Trophoblast cell (in vitro differentiated cells and primary cell): Measurements from ENCODE around the gene INO80.

Experiments used
- DNase-seq, 2 donors: peaks; one replicate each; pipeline ENCODE4 v3.0.0-alpha.2; 2016
- H2AFZ ChIP-seq: 2 replicates; pipeline ENCODE4 v1.6.1; 2013; ENCODE audit warnings: low read length, moderate library complexity, mild to moderate bottlenecking; ENCODE audit not compliant: insufficient read depth, poor library complexity
- H2AK5ac ChIP-seq: 2 replicates; pipeline ENCODE4 v1.6.1; 2013; ENCODE audit warnings: mild to moderate bottlenecking, low read length
- H2BK120ac ChIP-seq: 2 replicates; pipeline ENCODE4 v1.6.1; 2013; ENCODE audit warnings: low read length, mild to moderate bottlenecking, moderate library complexity; ENCODE audit not compliant: insufficient read depth, poor library complexity
- H2BK12ac ChIP-seq: 2 replicates; pipeline ENCODE4 v1.6.1; 2013; ENCODE audit warnings: mild to moderate bottlenecking, low read length, moderate library complexity
- H2BK5ac ChIP-seq: 2 replicates; pipeline ENCODE4 v1.6.1; 2013; ENCODE audit warnings: low read length, low read depth, moderate library complexity, mild to moderate bottlenecking; ENCODE audit not compliant: poor library complexity
- H3K14ac ChIP-seq: 2 replicates; pipeline ENCODE4 v1.6.1; 2013; ENCODE audit warnings: mild to moderate bottlenecking, low read length
- H3K18ac ChIP-seq: 2 replicates; pipeline ENCODE4 v1.6.1; 2013; ENCODE audit warnings: mild to moderate bottlenecking, low read length
- H3K23ac ChIP-seq: 2 replicates; pipeline ENCODE4 v1.6.1; 2013; ENCODE audit warnings: low read length
- H3K27ac ChIP-seq: 2 replicates; pipeline ENCODE4 v1.5.1; 2013; ENCODE audit warnings: low read depth, mild to moderate bottlenecking, inconsistent platforms, low read length, moderate library complexity
- H3K27me3 ChIP-seq: 2 replicates; pipeline ENCODE4 v1.6.1; 2013; ENCODE audit warnings: inconsistent platforms, mild to moderate bottlenecking, low read length, moderate library complexity; ENCODE audit not compliant: insufficient read depth
- H3K36me3 ChIP-seq, 2 experiments: 1 replicate in 1 of 2; 2 replicates in 1 of 2; pipeline ENCODE4 v1.6.1; 2013; ENCODE audit warnings: low read length in 2 of 2, mild to moderate bottlenecking in 2 of 2, moderate library complexity in 1 of 2; ENCODE audit not compliant: insufficient read depth in 2 of 2, control insufficient read depth in 1 of 2
- H3K4ac ChIP-seq: 2 replicates; pipeline ENCODE4 v1.6.1; 2013; ENCODE audit warnings: low read depth, mild to moderate bottlenecking, low read length, moderate library complexity
- H3K4me1 ChIP-seq, 2 experiments: 1 replicate in 1 of 2; 2 replicates in 1 of 2; pipeline ENCODE4 v1.6.1; 2013; ENCODE audit warnings: low read length in 2 of 2, mild to moderate bottlenecking in 2 of 2, moderate library complexity in 1 of 2; ENCODE audit not compliant: insufficient read depth in 2 of 2, control insufficient read depth in 1 of 2
- H3K4me2 ChIP-seq: 2 replicates; pipeline ENCODE4 v1.6.1; 2013; ENCODE audit warnings: inconsistent platforms, mild to moderate bottlenecking, low read length, moderate library complexity
- H3K4me3 ChIP-seq: 2 replicates; pipeline ENCODE4 v1.5.1; 2013; ENCODE audit warnings: mild to moderate bottlenecking, low read depth, low read length, inconsistent platforms
- H3K79me1 ChIP-seq: one replicate; pipeline ENCODE4 v1.6.1; 2013; ENCODE audit warnings: low read length
- H3K79me2 ChIP-seq: 2 replicates; pipeline ENCODE4 v1.6.1; 2013; ENCODE audit warnings: low read length, mild to moderate bottlenecking; ENCODE audit not compliant: control insufficient read depth, insufficient read depth, poor library complexity
- H3K9ac ChIP-seq: 2 replicates; pipeline ENCODE4 v1.6.1; 2013; ENCODE audit warnings: mild to moderate bottlenecking, low read length
- H3K9me3 ChIP-seq: 2 replicates; pipeline ENCODE4 v1.6.1; 2013; ENCODE audit warnings: low read depth, mild to moderate bottlenecking, control low read depth, inconsistent platforms, low read length; ENCODE audit not compliant: insufficient read depth
- H4K12ac ChIP-seq: 2 replicates; pipeline ENCODE4 v1.6.1; 2013; ENCODE audit warnings: low read depth, mild to moderate bottlenecking, low read length, moderate library complexity
- H4K8ac ChIP-seq: 2 replicates; pipeline ENCODE4 v1.6.1; 2013; ENCODE audit warnings: low read depth, mild to moderate bottlenecking, low read length, moderate library complexity
- H4K91ac ChIP-seq: one replicate; pipeline ENCODE4 v1.6.1; 2013; ENCODE audit warnings: low read depth, mild to moderate bottlenecking, low read length, moderate library complexity
- WGBS: extraction: QIAGEN DNeasy Blood & Tissue Kit; methylation state at CpG from one replicate; pipeline ENCODE4 v1.1.7; 2013; ENCODE audit warnings: missing lambda C conversion rate; ENCODE audit not compliant: insufficient read length, insufficient coverage; ENCODE audit errors: extremely low coverage; 5-methylcytosine and 5-hydroxymethylcytosine counted together

INO80 gene

DNA sequence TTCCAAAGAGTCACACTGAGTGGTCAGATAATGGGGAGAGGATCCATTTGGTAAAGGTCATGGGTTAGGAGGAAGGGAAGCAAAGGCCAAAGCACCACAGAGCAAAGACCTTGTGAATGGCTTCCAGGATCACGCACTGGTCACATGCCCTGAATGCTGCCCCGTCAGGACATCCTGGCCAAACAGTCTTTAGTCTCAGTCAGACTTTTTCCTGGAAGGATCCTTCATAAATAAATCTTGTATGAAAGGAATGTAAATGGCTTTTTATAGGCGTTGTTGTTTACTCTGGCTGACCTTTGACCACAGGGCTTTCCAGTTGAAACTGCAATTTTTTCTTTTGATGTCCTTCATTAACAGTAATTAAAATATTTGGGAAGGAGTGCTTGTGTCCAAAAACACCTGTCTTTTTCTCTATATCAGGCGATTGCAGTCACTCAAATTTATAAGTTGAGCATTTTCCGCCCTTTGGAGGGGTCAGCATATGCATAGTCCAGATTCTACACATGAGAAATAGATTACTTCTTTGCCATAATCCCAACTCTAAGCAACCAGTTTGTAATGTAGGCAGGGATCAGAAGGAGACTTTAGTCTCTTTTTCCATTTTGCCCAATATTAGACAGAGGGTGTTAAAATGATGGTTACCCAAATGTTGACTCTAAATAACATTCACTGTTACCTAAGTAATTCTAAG, 114.4 kb downstream of the INO80 start:
- Histone ChIP-seq H4K91ac (no peak overlapping the region), H3K23ac (no peak overlapping the region), H4K8ac (no peak overlapping the region), H3K4me3 (no peak overlapping the region), H3K9me3 (peaks cover 1% of the 10 kb centered on the region), H3K79me1 (no peaks in the 10 kb centered on the region), H3K4me1 (no peaks in the 10 kb centered on the region), H3K79me2 (no peaks in the 10 kb centered on the region), H3K4ac (no peak overlapping the region), H2AFZ (no peak overlapping the region), H2BK12ac (no peak overlapping the region), H2BK5ac (no peak overlapping the region), H4K12ac (no peak overlapping the region), H3K4me2 (no peak overlapping the region), H2BK120ac (no peak overlapping the region), H3K27ac (no peak overlapping the region), H3K9ac (no peak overlapping the region), H3K18ac (no peak overlapping the region), H3K27me3 (no peaks in the 10 kb centered on the region), H3K14ac (no peak overlapping the region), H2AK5ac (no peak overlapping the region), H3K36me3 (peaks cover 8 to 16% of the 10 kb centered on the region in 2 experiments)
- WGBS = no CpG with 5 or more reads among the region's 5 CpGs
- DNase-seq = no peak

GRCh38 chr15:40999190-40999589, 116.9 kb downstream of the INO80 start:
- peak in 1 of 2 donors; percentile 84 for DNase-seq
- Histone ChIP-seq H3K14ac (no peak overlapping the region), H3K23ac (no peak overlapping the region), H4K8ac (no peak overlapping the region), H3K79me2 (no peaks in the 10 kb centered on the region), H3K9me3 (peaks cover 1% of the 10 kb centered on the region), H2BK120ac (no peak overlapping the region), H3K4me3 (no peak overlapping the region), H2AK5ac (no peak overlapping the region), H3K79me1 (no peaks in the 10 kb centered on the region), H3K9ac (no peak overlapping the region), H2BK5ac (no peak overlapping the region), H3K4ac (no peak overlapping the region), H3K18ac (no peak overlapping the region), H3K27me3 (no peaks in the 10 kb centered on the region), H3K27ac (no peak overlapping the region), H3K36me3 (peaks cover 12% of the 10 kb centered on the region in 2 experiments), H3K4me2 (no peak overlapping the region), H2BK12ac (no peak overlapping the region), H4K91ac (no peak overlapping the region), H2AFZ (no peak overlapping the region), H3K4me1 (no peaks in the 10 kb centered on the region), H4K12ac (no peak overlapping the region)
- no CpG with 5 or more reads among the region's 4 CpGs for WGBS

GRCh38 chr15:40995656-40996055, 120.4 kb downstream of the INO80 start:
- no peaks in the 10 kb centered on the region for H3K27me3 ChIP-seq
- no peaks in the 10 kb centered on the region for H3K79me2 ChIP-seq
- DNase-seq = peak; percentile 97 to 98
- H3K4me1 ChIP-seq = no peaks in the 10 kb centered on the region
- no peak overlapping the region for H3K18ac ChIP-seq
- H3K4ac ChIP-seq = no peak overlapping the region
- H4K8ac ChIP-seq = no peak overlapping the region
- no peak overlapping the region for H2BK5ac ChIP-seq
- H2AFZ ChIP-seq = no peak overlapping the region
- H3K23ac ChIP-seq = no peak overlapping the region
- H3K4me2 ChIP-seq = no peak overlapping the region
- H3K79me1 ChIP-seq = no peaks in the 10 kb centered on the region
- H3K27ac ChIP-seq = no peak overlapping the region
- H4K91ac ChIP-seq = no peak overlapping the region
- WGBS = no CpG with 5 or more reads among the region's 3 CpGs
- peaks cover 1% of the 10 kb centered on the region for H3K9me3 ChIP-seq
- no peak overlapping the region for H3K9ac ChIP-seq
- no peak overlapping the region for H3K14ac ChIP-seq
- no peak overlapping the region for H2BK12ac ChIP-seq
- no peak overlapping the region for H2AK5ac ChIP-seq
- H2BK120ac ChIP-seq = no peak overlapping the region
- peaks cover 12 to 15% of the 10 kb centered on the region in 2 experiments for H3K36me3 ChIP-seq
- H3K4me3 ChIP-seq = no peak overlapping the region
- H4K12ac ChIP-seq = no peak overlapping the region

DNA sequence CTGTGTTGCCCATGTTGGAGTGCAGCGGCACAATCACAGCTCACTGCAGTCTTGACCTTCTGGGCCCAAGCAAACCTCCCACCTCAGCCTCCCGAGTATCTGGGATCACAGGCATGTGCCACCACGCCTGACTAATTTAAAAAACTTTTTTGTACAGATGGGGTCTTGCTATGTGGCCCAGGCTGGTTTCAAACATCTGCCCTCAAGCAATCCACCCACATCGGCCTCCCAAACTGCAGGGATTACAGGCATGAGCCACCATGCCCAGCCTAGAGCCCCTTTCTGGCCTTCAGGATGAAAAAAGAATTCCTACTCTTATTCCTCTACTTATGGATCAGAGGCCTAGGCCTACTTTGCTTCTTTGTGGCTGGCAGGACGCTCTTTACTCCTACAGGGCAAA, 123.3 kb downstream of the INO80 start:
- no peak overlapping the region for H3K14ac ChIP-seq
- H2BK12ac ChIP-seq = no peak overlapping the region
- no peak overlapping the region for H4K91ac ChIP-seq
- no peak overlapping the region for H2BK5ac ChIP-seq
- DNase-seq = peak; percentile 33 to 76
- no peak overlapping the region for H3K18ac ChIP-seq
- H3K27ac ChIP-seq = no peak overlapping the region
- no peaks in the 10 kb centered on the region for H3K9me3 ChIP-seq
- peaks cover 12 to 18% of the 10 kb centered on the region in 2 experiments for H3K36me3 ChIP-seq
- H3K79me1 ChIP-seq = no peaks in the 10 kb centered on the region
- WGBS = no CpG with 5 or more reads among the region's 5 CpGs
- H2BK120ac ChIP-seq = no peak overlapping the region
- no peak overlapping the region for H4K8ac ChIP-seq
- H2AFZ ChIP-seq = no peak overlapping the region
- H3K79me2 ChIP-seq = no peaks in the 10 kb centered on the region
- H3K23ac ChIP-seq = no peak overlapping the region
- no peaks in the 10 kb centered on the region for H3K27me3 ChIP-seq
- no peak overlapping the region for H3K4me2 ChIP-seq
- H4K12ac ChIP-seq = no peak overlapping the region
- no peak overlapping the region for H3K9ac ChIP-seq
- no peak overlapping the region for H2AK5ac ChIP-seq
- no peak overlapping the region for H3K4me3 ChIP-seq
- H3K4me1 ChIP-seq = no peaks in the 10 kb centered on the region
- no peak overlapping the region for H3K4ac ChIP-seq
